Neural cell (in vitro differentiated cells): ENCODE measurements around the gene PRKCZ.

Experiments used
- CTCF ChIP-seq: fragments of 450-650 bp; IDR thresholded peaks from 2 replicates; pipeline ENCODE4 v1.5.1; 2014; ENCODE audit warnings: antibody characterized with exemption, mild to moderate bottlenecking, moderate library complexity; ENCODE audit not compliant: poor library complexity, severe bottlenecking
- EP300 ChIP-seq: fragments of 450-650 bp; conservative IDR thresholded peaks from 2 replicates; pipeline ENCODE4 v1.6.1; 2014; ENCODE audit warnings: antibody characterized with exemption, mild to moderate bottlenecking, moderate library complexity; ENCODE audit not compliant: poor library complexity, severe bottlenecking
- EZH2 ChIP-seq: fragments of 200-600, 300-800 bp; shearing (Covaris generic), sonication (generic); IDR thresholded peaks from 2 replicates; pipeline ENCODE4 v1.6.1; 2014; ENCODE audit warnings: antibody characterized with exemption, low read length, borderline replicate concordance, mild to moderate bottlenecking; ENCODE audit not compliant: insufficient read depth, poor library complexity, severe bottlenecking
- POLR2AphosphoS5 ChIP-seq: IDR thresholded peaks from 2 replicates; pipeline ENCODE4 v1.6.1; 2012
- RAD21 ChIP-seq: fragments of 450-650 bp; conservative IDR thresholded peaks from 2 replicates; pipeline ENCODE4 v1.6.1; 2014; ENCODE audit warnings: antibody characterized with exemption, mild to moderate bottlenecking, moderate library complexity
- REST ChIP-seq: IDR thresholded peaks from 2 replicates; pipeline ENCODE4 v1.6.1; 2012; ENCODE audit warnings: borderline replicate concordance
- SMC3 ChIP-seq: fragments of 450-650 bp; conservative IDR thresholded peaks from 2 replicates; pipeline ENCODE4 v1.6.1; 2014; ENCODE audit warnings: antibody characterized with exemption, mild to moderate bottlenecking, moderate library complexity; ENCODE audit not compliant: poor library complexity

GRCh38 chr1:2185880-2186855, 136.0 kb downstream of the PRKCZ start:
- TF ChIP-seq CTCF (no peak), EP300 (no peak), POLR2AphosphoS5 (no peak), REST (no peak), RAD21 (no peak), EZH2 (no peak), SMC3 (no peak)
